Measurements from ENCODE around the gene USE1. TPM values are rescaled to one million over a fixed set of nuclear protein-coding genes. Genes with fewer than 3 reads are reported as not detected.
A peak's percentile ranks its signal among the peaks of the same experiment; 100 is the strongest.

USE1 gene
- total RNA-seq, 1 donor from 2014 or later, result 24.5 TPM

- no peak for DNase-seq (ENCODE audit: extremely low read depth, low read depth, low spot score)
Observed at GRCh38 chr19:17202713-17203112, 12.4 kb upstream of the USE1 start.

- no peak for DNase-seq (ENCODE audit: extremely low read depth, low read depth, low spot score)
Observed at GRCh38 chr19:17205237-17206140, 9.7 kb upstream of the USE1 start.

- DNase-seq (ENCODE audit: extremely low read depth, low read depth, low spot score), result no peak
Observed at GRCh38 chr19:17206736-17207581, 8.2 kb upstream of the USE1 start.

GRCh38 chr19:17209126-17210036 is 5.8 kb upstream of the USE1 start:
- DNase-seq (ENCODE audit: extremely low read depth, low read depth, low spot score), result no peak

- DNase-seq (ENCODE audit: extremely low read depth, low read depth, low spot score), result no peak
Observed at GRCh38 chr19:17210296-17210695, 4.9 kb upstream of the USE1 start.

- no peak for DNase-seq (ENCODE audit: extremely low read depth, low read depth, low spot score)
Observed at GRCh38 chr19:17211547-17212446, 3.4 kb upstream of the USE1 start.

DNA sequence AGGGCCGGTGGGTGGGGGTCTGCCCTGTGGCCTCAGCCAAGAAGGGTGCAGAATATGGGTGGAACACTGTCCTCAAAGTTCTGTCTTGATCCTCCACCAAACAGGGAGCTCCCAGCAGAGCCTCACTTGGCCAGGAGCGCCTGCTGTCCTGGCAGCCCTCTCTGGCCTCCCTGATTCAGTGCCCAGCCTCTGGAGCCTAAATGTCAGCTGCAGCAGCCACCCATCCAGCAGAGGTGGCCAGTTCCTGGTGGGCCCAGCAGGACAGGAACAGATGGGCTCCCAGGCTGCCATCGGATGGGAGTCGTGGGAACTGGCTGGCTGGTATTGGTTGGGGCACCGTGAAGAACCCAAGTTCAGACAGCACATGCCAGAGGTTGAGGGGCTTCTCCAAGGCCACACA is 1.8 kb upstream of the USE1 start:
- DNase-seq (ENCODE audit: extremely low read depth, low read depth, low spot score), result no peak

GRCh38 chr19:17214508-17215126 is 540 bp upstream of the USE1 start:
- DNase-seq (ENCODE audit: extremely low read depth, low read depth, low spot score), result no peak

GRCh38 chr19:17216058-17216670 is 1.0 kb downstream of the USE1 start:
- no peak for DNase-seq (ENCODE audit: extremely low read depth, low read depth, low spot score)

- DNase-seq (ENCODE audit: extremely low read depth, low read depth, low spot score), result no peak
Observed at GRCh38 chr19:17219286-17219685, 4.1 kb downstream of the USE1 start.

DNA sequence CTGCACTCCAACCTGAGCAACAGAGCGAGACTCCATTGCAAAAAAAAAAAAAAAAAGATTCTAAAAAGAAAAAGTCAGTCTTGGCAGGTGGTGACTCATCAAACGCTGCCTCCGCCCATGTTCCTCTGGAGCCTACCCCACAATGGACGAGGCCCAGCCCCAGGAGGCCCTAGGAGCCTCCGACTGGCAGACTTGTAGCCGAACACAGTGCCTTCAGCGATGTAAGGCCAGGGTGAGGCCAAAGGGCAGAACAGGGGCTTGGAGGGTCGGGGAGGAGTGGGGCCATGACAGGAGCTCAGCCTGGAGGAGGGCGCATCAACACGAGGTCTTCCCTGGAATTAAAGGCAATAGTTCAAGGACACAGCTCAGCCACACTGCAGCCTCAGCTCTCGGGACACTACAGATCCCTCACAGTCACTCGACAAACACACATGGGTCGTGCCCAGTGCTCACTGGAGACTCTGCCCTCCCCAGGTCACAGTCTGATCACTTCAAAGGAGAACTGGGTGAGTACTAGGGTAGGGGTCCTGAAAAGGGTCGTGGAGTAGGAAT is 5.1 kb downstream of the USE1 start:
- DNase-seq (ENCODE audit: extremely low read depth, low read depth, low spot score), result no peak

GRCh38 chr19:17225053-17225452 is 9.9 kb downstream of the USE1 start:
- DNase-seq (ENCODE audit: extremely low read depth, low read depth, low spot score), result no peak

DNA sequence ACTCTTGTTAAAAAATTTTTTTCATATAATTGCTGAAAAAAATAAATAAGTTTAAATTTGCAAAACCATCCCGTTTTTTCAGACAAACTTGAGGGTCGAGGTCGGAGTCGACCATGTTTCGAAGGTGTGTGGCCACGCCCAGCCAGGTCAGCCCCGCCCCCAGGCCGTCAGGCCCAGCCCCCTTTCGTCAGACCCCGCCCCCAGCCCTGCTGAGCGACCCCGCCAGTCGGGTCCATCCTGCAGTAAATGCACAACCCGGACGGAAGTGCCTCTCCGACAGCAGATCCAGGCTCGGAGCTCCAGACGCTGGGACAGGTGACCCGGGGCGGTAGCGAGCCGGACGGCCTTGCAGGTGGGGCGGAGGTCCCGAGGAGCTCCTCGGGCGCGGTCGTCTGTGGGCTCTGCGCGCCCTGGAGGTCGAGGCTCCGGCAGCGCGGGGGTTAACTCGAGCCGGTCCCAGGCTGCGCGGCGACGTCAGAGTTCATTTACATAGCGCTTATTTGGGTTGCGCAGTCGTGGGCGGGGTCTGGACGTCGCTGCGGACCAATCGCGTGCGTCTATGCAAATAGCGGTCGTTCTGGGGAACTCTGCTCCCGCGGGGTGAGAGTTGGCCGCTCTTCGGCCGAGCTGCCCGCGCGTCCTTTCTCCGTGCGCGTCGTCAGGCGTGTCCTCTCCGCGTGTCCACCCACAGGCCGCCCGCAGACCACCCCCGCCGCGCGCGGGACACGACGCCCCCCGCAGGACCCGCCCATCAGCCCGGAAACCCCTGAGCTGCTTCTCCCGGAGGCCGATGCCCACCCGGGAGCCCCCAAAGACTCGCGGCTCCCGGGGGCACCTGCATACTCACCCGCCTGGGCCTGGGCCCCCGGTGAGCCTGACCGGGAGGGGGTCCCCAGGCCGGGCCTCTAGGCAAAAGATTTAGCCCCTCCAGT is 11.1 kb downstream of the USE1 start, which contains the start of gene OCEL1:
Gene OCEL1 (plus strand): TSS at position 225 of the 932 bp plus-strand sequence. CDS start 22 bp downstream, at position 247.
- peak; percentile 78 for DNase-seq (ENCODE audit: extremely low read depth, low read depth, low spot score)

DNA sequence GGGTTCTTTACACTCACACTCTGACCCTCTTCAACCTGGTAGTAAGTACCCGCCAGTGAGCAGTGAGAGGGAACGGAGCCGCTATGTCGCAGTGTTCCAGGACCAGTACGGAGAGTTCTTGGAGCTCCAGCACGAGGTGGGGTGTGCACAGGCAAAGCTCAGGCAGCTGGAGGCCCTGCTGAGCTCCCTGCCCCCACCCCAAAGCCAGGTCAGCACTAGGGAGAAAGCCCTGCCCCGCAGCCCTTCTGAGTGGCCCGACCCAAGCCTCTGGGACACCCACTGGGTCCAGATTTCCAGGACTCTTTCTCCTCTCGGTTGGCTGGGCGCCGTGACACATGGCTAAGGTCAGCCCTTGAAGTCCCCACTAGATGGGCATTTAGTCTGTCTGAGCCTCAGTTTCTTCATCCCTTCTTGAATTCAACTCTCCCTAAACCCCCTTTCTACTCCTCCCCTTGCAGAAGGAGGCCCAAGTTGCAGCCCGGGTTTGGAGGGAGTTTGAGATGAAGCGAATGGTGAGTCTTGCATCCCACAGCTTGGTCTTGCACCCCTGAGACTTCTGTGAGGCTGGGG is 12.7 kb downstream of the USE1 start:
- no peak for DNase-seq (ENCODE audit: extremely low read depth, low read depth, low spot score)

- DNase-seq (ENCODE audit: extremely low read depth, low read depth, low spot score), result no peak
Observed at GRCh38 chr19:17229890-17230289, 14.7 kb downstream of the USE1 start.

GRCh38 chr19:17232258-17232657 is 17.1 kb downstream of the USE1 start:
- no peak for DNase-seq (ENCODE audit: extremely low read depth, low read depth, low spot score)

DNA sequence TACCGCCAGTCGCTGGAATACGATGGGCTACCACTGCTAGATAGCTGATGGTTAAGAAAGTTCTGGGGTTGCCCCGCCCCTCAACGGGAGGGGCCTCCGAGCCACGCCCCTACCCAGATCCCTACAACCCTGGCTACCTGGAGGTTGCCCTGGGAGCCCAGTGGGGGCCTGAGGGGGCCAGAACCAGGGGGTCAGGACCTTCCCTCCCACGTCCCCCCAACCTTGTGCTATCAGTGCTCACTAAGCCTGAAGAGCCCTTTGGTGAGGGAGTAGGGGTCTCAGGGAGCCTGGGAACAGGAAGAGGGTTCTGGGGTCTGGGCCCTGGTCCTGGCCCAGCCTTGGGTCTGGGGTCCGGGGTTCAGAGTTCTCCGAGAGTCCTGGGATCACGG is 19.7 kb downstream of the USE1 start:
- DNase-seq (ENCODE audit: extremely low read depth, low read depth, low spot score), result no peak

Measured in glomerular endothelial cell (primary cell).